Activated naive CD4-positive, alpha-beta T cell treated with Interleukin-2 at 50 U/mL for 16 hours (primary cell): ENCODE data around the gene CREB3.

Source experiments
- DNase-seq: peaks from one replicate; pipeline ENCODE4 v3.0.0-alpha.2; 2020

The CREB3 gene

DNA sequence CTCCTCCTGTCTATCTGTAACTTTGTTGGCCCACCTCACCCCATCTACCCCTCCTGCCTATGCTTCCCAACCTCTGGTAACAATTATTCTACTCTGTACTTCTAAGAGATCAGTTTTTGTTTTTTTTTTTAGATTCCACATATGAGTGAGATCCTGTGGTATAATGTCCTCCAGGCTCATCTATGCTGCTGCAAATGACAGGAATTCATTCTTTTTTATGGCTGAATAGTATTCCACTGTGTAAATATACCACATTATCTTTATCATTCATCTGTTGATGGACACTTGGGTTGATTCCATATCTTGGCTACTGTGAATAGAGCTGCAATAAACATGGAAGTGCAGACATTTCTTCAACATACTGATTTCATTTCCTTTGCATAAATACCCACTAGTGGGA lies 51.0 kb downstream of the CREB3 start:
- no peak for DNase-seq
